Panc1 (cell line): ENCODE results near the gene CORO2B.

ENCODE experiments used
- POLR2AphosphoS5 ChIP-seq: IDR thresholded peaks from 2 replicates; pipeline ENCODE4 v1.6.1; 2012; ENCODE audit warnings: mild to moderate bottlenecking, low read depth, low read length, moderate library complexity
- SIN3A ChIP-seq: IDR thresholded peaks from 2 replicates; pipeline ENCODE4 v1.6.1; 2012; ENCODE audit warnings: low read depth, mild to moderate bottlenecking, low read length, moderate library complexity, borderline replicate concordance; ENCODE audit not compliant: insufficient read depth
- TCF7L2 ChIP-seq: IDR thresholded peaks from 2 replicates; pipeline ENCODE4 v1.6.1; 2011; ENCODE audit warnings: mild to moderate bottlenecking, low read depth, low read length, inconsistent platforms
- TF ChIP-seq, protein P1 (sequence below): fragments of 450-650 bp; IDR thresholded peaks from 2 replicates; pipeline ENCODE4 v1.5.1; 2017; ENCODE audit warnings: mild to moderate bottlenecking

GRCh38 chr15:68699124-68699880 lies 120.5 kb downstream of the CORO2B start:
- TF ChIP-seq, protein P1, sequence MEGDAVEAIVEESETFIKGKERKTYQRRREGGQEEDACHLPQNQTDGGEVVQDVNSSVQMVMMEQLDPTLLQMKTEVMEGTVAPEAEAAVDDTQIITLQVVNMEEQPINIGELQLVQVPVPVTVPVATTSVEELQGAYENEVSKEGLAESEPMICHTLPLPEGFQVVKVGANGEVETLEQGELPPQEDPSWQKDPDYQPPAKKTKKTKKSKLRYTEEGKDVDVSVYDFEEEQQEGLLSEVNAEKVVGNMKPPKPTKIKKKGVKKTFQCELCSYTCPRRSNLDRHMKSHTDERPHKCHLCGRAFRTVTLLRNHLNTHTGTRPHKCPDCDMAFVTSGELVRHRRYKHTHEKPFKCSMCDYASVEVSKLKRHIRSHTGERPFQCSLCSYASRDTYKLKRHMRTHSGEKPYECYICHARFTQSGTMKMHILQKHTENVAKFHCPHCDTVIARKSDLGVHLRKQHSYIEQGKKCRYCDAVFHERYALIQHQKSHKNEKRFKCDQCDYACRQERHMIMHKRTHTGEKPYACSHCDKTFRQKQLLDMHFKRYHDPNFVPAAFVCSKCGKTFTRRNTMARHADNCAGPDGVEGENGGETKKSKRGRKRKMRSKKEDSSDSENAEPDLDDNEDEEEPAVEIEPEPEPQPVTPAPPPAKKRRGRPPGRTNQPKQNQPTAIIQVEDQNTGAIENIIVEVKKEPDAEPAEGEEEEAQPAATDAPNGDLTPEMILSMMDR, result no peak
- TF ChIP-seq POLR2AphosphoS5 (no peak), SIN3A (no peak), TCF7L2 (no peak)
